Right lobe of liver (tissue), 4 donors: ENCODE measurements around the gene VTN.

Experiments
- POLR2A ChIP-seq: fragments of 450-650 bp; IDR thresholded peaks from one replicate; pipeline ENCODE4 v1.6.1; 2017; ENCODE audit warnings: antibody characterized with exemption, mild to moderate bottlenecking
- TF ChIP-seq, protein P1 (sequence below), 4 donors: fragments of 200-600 bp in 3 of 4; fragments of 450-650 bp in 1 of 4; IDR thresholded peaks; one replicate each; pipeline versions ENCODE4 v1.5.1 to v1.8.0; 2016 to 2022; ENCODE audit warnings: antibody characterized with exemption in 4 of 4, mild to moderate bottlenecking in 2 of 4
- donor health status: DM: no; HTN: no; CAD: no.
- donor health status: DM: no; HTN: no; CAD: no.
- donor health status: DM: no; HTN: yes; CAD: no.

DNA sequence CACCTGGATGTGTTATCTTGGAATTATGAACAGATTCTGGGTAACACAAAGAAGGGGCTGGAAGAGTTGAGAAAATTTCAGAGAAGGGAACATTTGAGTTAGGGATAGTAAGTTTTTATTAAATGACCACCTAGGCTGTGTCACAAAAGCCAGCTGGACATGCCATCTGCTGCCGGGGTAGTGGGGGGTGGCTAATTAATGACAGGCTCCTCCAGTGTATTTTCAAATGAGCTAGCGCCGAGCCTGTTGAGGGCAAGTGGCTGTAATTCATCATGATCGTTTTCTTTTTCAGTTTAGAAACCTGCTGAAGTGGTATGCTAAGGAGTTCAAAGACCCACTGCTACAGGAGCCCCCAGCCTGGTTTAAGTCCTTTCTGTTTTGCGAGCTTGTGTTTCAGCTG is 44.9 kb downstream of the VTN start:
- TF ChIP-seq, protein P1, sequence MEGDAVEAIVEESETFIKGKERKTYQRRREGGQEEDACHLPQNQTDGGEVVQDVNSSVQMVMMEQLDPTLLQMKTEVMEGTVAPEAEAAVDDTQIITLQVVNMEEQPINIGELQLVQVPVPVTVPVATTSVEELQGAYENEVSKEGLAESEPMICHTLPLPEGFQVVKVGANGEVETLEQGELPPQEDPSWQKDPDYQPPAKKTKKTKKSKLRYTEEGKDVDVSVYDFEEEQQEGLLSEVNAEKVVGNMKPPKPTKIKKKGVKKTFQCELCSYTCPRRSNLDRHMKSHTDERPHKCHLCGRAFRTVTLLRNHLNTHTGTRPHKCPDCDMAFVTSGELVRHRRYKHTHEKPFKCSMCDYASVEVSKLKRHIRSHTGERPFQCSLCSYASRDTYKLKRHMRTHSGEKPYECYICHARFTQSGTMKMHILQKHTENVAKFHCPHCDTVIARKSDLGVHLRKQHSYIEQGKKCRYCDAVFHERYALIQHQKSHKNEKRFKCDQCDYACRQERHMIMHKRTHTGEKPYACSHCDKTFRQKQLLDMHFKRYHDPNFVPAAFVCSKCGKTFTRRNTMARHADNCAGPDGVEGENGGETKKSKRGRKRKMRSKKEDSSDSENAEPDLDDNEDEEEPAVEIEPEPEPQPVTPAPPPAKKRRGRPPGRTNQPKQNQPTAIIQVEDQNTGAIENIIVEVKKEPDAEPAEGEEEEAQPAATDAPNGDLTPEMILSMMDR (IDR thresholded peaks at IDR 0.05): no peak
- no peak for TF ChIP-seq POLR2A
